ENCODE measurements around the gene COMT. TPM values are rescaled to one million over a fixed set of nuclear protein-coding genes. Genes with fewer than 3 reads are reported as not detected.

Gene COMT
- total RNA-seq, 1 donor from 2014 or later = 240 TPM

DNA sequence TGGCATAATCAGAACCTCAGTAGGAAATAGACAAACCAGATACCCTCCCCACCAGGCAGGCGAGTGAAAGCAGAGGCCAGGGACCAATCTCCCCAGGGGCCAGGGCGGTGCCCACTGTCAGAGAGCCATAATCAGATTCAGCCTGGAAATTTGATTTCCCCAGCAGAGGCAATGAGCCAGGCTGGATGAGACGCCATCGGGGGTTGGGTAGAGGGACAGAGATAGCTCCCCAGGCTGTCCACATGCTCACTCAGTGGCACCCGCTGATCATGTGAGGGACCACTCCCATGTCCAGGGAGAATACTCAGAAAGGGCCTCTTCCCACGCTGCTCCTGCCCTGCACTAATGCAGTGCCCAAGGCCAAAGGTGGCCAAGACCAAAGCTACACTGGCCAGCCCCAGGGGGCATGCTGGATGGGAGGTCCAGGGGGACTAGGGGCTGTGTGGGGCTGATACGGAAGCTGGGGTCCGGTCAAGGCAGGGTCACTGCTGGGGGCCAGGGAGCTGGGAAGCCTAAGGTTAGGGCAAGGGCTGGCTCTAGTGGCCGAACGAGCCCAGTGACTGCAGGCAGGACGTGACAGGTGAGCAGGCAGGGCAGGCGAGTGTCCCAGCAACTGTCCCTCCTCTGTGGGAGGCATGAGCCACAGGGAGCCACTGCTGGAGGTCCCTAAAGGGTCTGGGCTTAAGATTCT, 55.3 kb downstream of the COMT start:
- H3K27ac ChIP-seq = no peak overlapping the region
- no peak for DNase-seq (ENCODE audit: extremely low spot score in 2 of 2)
- no peak overlapping the region for H3K4me3 ChIP-seq
- peaks cover 8% of the 10 kb centered on the region for H3K4me1 ChIP-seq
- TF ChIP-seq POLR2AphosphoS5 (IDR thresholded peaks at IDR 0.05; ENCODE audit: insufficient read depth in 1 of 2, low read depth in 1 of 2) (no peak), POLR2A (IDR thresholded peaks at IDR 0.05) (no peak)
- intact Hi-C loops (cut with DNase I) = no loop called here
- no peaks in the 10 kb centered on the region for H3K36me3 ChIP-seq
- no peaks in the 10 kb centered on the region for H3K27me3 ChIP-seq
- H3K9me3 ChIP-seq = no peaks in the 10 kb centered on the region

DNA sequence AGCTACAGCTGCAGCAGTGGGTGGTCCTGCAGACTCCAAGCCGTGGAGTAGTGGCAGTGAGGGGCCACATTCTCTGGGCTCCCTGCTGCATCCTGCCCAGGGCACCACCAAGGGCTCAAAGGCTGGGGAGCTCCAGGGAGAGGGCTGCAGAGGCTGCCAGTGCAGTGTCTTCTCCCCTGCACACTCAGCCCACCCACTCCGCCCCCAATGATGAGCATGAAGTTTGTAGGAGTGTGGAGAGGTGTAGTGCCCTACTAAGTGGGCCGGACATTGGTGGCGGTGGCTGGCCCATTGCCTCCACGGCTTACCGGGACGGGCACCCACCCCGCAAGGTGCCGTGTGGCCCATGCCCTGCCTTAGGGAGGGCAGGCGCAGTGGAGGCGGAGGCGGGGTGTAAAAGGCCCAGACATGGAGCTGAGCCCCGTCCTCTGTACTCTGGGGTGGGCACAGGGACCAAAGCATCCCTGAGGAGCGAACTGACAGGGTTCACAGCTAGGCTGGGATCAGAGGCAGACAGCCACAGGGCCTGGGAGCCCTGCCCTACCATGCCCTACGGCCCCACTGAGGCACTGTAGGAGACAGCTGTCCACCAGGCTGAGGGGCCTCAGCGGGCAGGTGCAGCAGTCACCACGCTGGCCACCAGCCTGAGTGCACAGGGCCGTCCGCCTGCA, 56.1 kb downstream of the COMT start:
- H3K36me3 ChIP-seq = no peaks in the 10 kb centered on the region
- H3K27me3 ChIP-seq = no peaks in the 10 kb centered on the region
- no peak for DNase-seq (ENCODE audit: extremely low spot score in 2 of 2)
- no peaks in the 10 kb centered on the region for H3K9me3 ChIP-seq
- H3K27ac ChIP-seq = no peak overlapping the region
- no peak overlapping the region for H3K4me3 ChIP-seq
- no peak for TF ChIP-seq POLR2AphosphoS5 (IDR thresholded peaks at IDR 0.05; ENCODE audit: insufficient read depth in 1 of 2, low read depth in 1 of 2)
- no peak for TF ChIP-seq POLR2A (IDR thresholded peaks at IDR 0.05)
- TF ChIP-seq, protein P1, sequence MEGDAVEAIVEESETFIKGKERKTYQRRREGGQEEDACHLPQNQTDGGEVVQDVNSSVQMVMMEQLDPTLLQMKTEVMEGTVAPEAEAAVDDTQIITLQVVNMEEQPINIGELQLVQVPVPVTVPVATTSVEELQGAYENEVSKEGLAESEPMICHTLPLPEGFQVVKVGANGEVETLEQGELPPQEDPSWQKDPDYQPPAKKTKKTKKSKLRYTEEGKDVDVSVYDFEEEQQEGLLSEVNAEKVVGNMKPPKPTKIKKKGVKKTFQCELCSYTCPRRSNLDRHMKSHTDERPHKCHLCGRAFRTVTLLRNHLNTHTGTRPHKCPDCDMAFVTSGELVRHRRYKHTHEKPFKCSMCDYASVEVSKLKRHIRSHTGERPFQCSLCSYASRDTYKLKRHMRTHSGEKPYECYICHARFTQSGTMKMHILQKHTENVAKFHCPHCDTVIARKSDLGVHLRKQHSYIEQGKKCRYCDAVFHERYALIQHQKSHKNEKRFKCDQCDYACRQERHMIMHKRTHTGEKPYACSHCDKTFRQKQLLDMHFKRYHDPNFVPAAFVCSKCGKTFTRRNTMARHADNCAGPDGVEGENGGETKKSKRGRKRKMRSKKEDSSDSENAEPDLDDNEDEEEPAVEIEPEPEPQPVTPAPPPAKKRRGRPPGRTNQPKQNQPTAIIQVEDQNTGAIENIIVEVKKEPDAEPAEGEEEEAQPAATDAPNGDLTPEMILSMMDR (IDR thresholded peaks at IDR 0.05) = no peak
- intact Hi-C loops (cut with DNase I) = no loop called here
- H3K4me1 ChIP-seq = peaks cover 8% of the 10 kb centered on the region

DNA sequence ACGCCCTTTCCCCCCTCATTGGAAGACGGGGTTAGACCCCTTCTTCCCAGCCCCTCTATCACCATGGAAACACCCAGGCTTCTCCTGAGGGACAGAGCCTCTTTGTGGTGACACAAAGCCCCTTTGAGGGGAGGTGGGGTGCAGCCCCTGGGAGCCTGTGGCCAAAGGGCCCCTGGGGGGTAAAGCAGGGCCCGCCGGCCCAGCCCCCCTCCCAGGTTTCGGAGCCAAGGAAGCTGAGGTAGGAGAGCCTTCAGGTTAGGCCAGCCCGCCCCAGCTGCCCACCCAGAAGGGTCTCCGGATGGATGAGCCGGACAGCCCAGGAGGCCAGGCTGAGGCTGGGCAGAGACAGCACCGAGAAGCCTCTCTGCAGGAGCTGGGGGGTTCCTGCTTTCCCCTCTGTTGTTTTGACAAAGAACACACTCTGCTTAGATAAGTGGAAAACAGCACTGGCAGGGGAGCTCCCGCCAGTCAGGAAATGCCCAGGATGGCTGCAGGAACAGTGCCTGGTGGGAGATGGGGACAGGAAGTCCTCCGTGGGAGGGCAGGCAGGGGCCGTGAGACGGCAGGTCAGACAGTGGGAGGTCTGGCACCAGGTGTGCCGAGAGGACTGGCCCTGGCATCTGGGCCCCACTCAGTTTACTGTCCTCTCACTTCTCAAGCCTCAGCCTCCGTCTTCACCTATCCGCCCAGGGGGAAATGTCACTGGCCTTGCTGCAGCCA, 56.8 kb downstream of the COMT start:
- Histone ChIP-seq H3K27ac (no peak overlapping the region), H3K36me3 (no peaks in the 10 kb centered on the region), H3K27me3 (no peaks in the 10 kb centered on the region), H3K4me1 (peaks cover 8% of the 10 kb centered on the region), H3K9me3 (no peaks in the 10 kb centered on the region), H3K4me3 (no peak overlapping the region)
- no peak for DNase-seq (ENCODE audit: extremely low spot score in 2 of 2)
- intact Hi-C loops (cut with DNase I) = no loop called here
- TF ChIP-seq POLR2AphosphoS5 (IDR thresholded peaks at IDR 0.05; ENCODE audit: insufficient read depth in 1 of 2, low read depth in 1 of 2) (no peak), POLR2A (IDR thresholded peaks at IDR 0.05) (no peak)
- TF ChIP-seq, protein P1 (IDR thresholded peaks at IDR 0.05) = no peak

DNA sequence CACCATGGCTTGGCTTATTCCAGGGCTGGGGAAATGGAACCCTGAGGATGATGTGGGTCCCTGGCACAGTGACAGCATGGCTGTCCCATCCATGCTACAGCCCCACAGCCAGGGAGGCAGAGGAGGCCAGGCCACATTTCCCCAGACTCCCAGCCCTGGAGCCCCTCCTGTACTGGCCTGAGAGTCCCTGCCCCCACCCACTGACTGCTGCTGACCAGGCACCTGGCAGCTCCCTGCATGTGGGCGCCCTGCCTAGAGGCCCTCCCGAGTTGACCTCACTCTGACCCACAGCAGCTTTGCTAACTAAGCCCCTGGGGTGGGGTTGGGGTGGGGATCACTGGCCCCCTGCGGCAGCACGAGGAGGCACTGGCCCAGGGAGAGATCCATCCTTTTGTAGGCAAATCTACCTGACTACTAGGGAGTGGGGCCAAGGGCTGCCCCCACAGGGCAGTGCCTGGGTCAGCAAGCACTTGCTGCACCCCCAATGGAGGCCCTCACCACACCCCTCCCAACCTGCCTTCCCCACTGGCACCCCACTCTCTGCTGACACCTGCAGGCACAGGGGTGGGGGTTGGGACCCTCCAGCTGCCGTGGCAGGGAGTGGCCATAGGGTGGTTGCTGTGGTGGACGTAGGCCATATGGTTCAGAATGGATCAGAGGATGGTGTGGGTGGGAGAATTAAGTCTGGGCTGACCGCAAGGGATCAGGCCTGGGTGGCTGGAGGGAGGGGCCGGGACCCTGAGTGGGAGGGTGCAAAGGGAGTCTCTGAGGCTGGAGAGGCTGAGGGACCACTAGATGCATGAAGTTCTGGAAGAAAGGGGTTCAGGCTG, 57.6 kb downstream of the COMT start:
- peaks cover 8% of the 10 kb centered on the region for H3K4me1 ChIP-seq
- DNase-seq (ENCODE audit: extremely low spot score in 2 of 2) = no peak
- H3K27ac ChIP-seq = no peak overlapping the region
- no peaks in the 10 kb centered on the region for H3K36me3 ChIP-seq
- no peak for TF ChIP-seq POLR2AphosphoS5 (IDR thresholded peaks at IDR 0.05; ENCODE audit: insufficient read depth in 1 of 2, low read depth in 1 of 2)
- TF ChIP-seq POLR2A (IDR thresholded peaks at IDR 0.05) = no peak
- TF ChIP-seq, protein P1 (IDR thresholded peaks at IDR 0.05) = no peak
- intact Hi-C loops (cut with DNase I) = no loop called here
- H3K4me3 ChIP-seq = no peak overlapping the region
- no peaks in the 10 kb centered on the region for H3K27me3 ChIP-seq
- no peaks in the 10 kb centered on the region for H3K9me3 ChIP-seq
